ENCODE data around the gene FHAD1. TPM values are rescaled to one million over a fixed set of nuclear protein-coding genes. Genes with fewer than 3 reads are reported as not detected.

The FHAD1 gene
- total and polyA plus RNA-seq, 9 of the 15 experiments (the other 6 are each of a cell fraction or from before 2014, with no cell fraction given), result 0.32 to 2.1 (median 1.5) TPM; not detected in 1

GRCh38 chr1:15380601-15381508, 133.8 kb downstream of the FHAD1 start (continued):
- TF ChIP-seq RAD21 (CRISPR knock-in tag; conservative IDR thresholded peaks at IDR 0.05 in 1 of 2, IDR thresholded peaks at IDR 0.05 in 1 of 2), result peak in 1 of 2 experiments; percentile 15; a peak in 1 of 4 replicates
- no peak for TF ChIP-seq TAF15 (IDR thresholded peaks at IDR 0.05; ENCODE audit: low read depth, low read length)
- TF ChIP-seq E2F6 (IDR thresholded peaks at IDR 0.05; ENCODE audit: borderline replicate concordance in 1 of 2, extremely low read depth in 1 of 2, insufficient read depth in 1 of 2, insufficient read length in 1 of 2, low read depth in 1 of 2, low read length in 1 of 2, poor library complexity in 1 of 2, severe bottlenecking in 1 of 2), result peak; percentile 26 to 59
- no peak for TF ChIP-seq ZBTB43 (CRISPR knock-in tag; IDR thresholded peaks at IDR 0.05)
- TF ChIP-seq ZNF318 (IDR thresholded peaks at IDR 0.05; ENCODE audit: borderline replicate concordance in 1 of 2, low read depth in 1 of 2), result no peak
- no peak for TF ChIP-seq EP400 (IDR thresholded peaks at IDR 0.05)
- TF ChIP-seq TARDBP (IDR thresholded peaks at IDR 0.05), result no peak
- no peak for TF ChIP-seq ZBTB12 (CRISPR knock-in tag; IDR thresholded peaks at IDR 0.05)

Data from K562 (cell line).